Esophagus (tissue), 2 donors: ENCODE results near the gene SUSD5. TPM values are rescaled to one million over a fixed set of nuclear protein-coding genes. Genes with fewer than 3 reads are reported as not detected.

Experiments used
- H3K27ac ChIP-seq, 2 donors: one replicate each; pipeline ENCODE4 v1.5.1; 2013; ENCODE audit warnings: low read depth in 2 of 2, mild to moderate bottlenecking in 2 of 2, inconsistent platforms in 1 of 2, low read length in 1 of 2, moderate library complexity in 1 of 2
- H3K27me3 ChIP-seq, 2 donors: one replicate each; pipeline ENCODE4 v1.6.1; 2013; ENCODE audit warnings: low read length in 2 of 2, control low read depth in 1 of 2, mild to moderate bottlenecking in 1 of 2; ENCODE audit not compliant: insufficient read depth in 2 of 2, control insufficient read depth in 1 of 2
- H3K36me3 ChIP-seq, 2 donors: one replicate each; pipeline ENCODE4 v1.6.1; 2013; ENCODE audit warnings: low read length in 1 of 2; ENCODE audit not compliant: control insufficient read depth in 2 of 2, insufficient read depth in 2 of 2
- H3K4me1 ChIP-seq, 2 donors: one replicate each; pipeline ENCODE4 v1.6.1; 2013; ENCODE audit warnings: low read length in 1 of 2; ENCODE audit not compliant: control insufficient read depth in 2 of 2, insufficient read depth in 2 of 2
- H3K4me3 ChIP-seq, 2 donors: one replicate each; pipeline ENCODE4 v1.5.1; 2013; ENCODE audit warnings: low read length in 2 of 2, mild to moderate bottlenecking in 2 of 2, low read depth in 1 of 2, moderate library complexity in 1 of 2
- H3K9me3 ChIP-seq, 2 donors: one replicate each; pipeline ENCODE4 v1.6.1; 2013; ENCODE audit warnings: mild to moderate bottlenecking in 2 of 2, low read depth in 1 of 2, low read length in 1 of 2, moderate library complexity in 1 of 2; ENCODE audit not compliant: control insufficient read depth in 2 of 2, insufficient read depth in 1 of 2
- WGBS, 2 donors: extraction: QIAGEN DNeasy Blood & Tissue Kit; methylation state at CpG; one replicate each; pipeline ENCODE4 v1.1.7; 2013; 5-methylcytosine and 5-hydroxymethylcytosine counted together
- polyA plus RNA-seq, 2 donors: library from polyadenylated mRNA; stranded (reverse); fragments of 200-250 nt; gene quantifications; one replicate each; pipeline ENCODE4 v1.2.3, GENCODE V29; 2013
- donor health status: healthy with polysubstance abuse.
- donor health status: Bipolar disorder and iron deficiency.

SUSD5 gene
- polyA plus RNA-seq, 2 donors = 0.04 to 0.16 TPM

DNA sequence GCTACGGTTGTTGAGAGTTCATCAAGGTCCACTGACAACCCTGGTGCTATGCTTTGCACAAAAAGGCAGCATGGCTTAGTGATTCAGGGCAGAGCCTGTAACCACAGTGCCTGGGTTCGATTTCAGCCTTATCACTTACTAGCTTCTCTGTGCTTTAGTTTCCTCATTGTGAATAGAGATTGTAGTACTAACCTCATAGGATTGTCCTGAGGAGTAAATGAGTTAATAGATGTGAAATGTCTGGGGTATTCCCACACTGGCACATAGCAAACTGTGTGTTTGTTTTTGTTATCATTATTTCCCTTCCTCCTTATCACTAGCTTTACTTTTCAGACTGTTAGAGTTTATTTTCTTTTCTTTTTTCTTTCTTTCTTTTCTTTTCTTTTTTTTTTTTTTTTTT lies 88.5 kb downstream of the SUSD5 start:
- 73 to 74% methylated on average over 2 of the region's 2 CpGs for WGBS, 2 donors
- H3K27me3 ChIP-seq = no peaks in the 10 kb centered on the region
- peaks cover 4 to 11% of the 10 kb centered on the region in 2 donors for H3K36me3 ChIP-seq
- H3K27ac ChIP-seq = no peak overlapping the region
- no peak overlapping the region for H3K4me3 ChIP-seq
- H3K9me3 ChIP-seq = no peaks in the 10 kb centered on the region
- no peaks in the 10 kb centered on the region for H3K4me1 ChIP-seq

DNA sequence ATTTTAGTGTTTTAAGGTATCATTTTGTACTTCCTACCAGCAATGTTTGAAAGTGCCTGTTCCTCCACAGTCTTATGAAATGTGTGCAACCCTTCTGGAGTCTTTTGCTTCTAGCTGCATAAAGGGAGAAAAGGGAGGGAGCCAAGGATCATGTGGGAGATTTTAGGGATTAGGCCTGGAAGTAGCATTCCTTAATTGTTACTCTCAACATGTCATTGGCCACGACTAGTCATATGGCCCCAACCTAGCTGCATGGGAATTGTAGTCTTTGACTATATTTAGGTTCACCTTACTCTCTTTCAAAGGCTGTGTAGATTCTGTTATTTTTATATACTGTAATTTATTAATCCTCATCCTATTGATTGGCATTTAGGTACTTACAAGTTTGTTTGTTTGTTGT lies 89.9 kb downstream of the SUSD5 start:
- 37 to 71% methylated on average over 1 of the region's 1 CpG for WGBS, 2 donors
- Histone ChIP-seq H3K4me1 (no peaks in the 10 kb centered on the region), H3K27me3 (no peaks in the 10 kb centered on the region), H3K36me3 (peaks cover 8 to 9% of the 10 kb centered on the region in 2 donors), H3K27ac (no peak overlapping the region), H3K9me3 (no peaks in the 10 kb centered on the region), H3K4me3 (no peak overlapping the region)

DNA sequence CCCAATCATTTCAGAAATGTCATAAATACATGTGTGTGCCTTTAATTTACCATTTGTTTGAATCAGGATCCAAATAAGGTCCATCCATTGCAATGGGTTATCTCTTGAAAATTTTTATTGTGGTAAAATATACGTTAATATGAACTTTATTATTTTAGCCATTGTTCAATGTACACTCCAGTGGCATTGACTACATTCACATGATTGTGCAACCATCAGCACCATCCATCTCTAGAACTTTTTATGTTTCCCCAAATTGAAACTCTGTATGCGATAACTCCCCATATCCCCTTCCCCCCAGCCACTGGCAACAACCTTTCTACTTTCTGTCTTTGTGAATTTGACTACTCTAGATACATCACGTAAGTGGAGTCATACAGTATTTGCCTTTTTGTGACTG lies 92.8 kb downstream of the SUSD5 start:
- Histone ChIP-seq H3K4me1 (no peaks in the 10 kb centered on the region), H3K36me3 (peaks cover 8 to 13% of the 10 kb centered on the region in 2 donors), H3K27ac (no peak overlapping the region), H3K4me3 (no peak overlapping the region), H3K27me3 (no peaks in the 10 kb centered on the region), H3K9me3 (no peaks in the 10 kb centered on the region)
- 86 to 91% methylated on average over 3 of the region's 3 CpGs for WGBS, 2 donors

DNA sequence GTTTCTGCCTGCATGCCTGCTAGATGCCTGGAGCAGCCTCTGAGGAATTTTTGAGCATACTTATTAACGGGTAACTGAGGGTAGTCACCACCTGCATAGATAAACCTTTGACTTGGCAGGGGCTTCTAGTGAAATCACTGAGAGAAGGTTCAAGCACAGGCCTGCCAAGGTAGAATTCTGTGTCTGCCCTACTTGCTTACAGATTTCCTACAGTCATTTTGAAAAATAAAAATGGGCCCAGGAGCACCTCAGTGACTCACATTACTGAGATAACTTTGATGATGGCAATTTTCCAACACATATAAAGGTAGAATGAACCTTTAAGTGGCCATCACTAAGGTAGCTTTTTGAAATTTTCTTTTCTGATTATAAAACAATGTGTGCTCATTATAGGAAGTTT lies 94.0 kb downstream of the SUSD5 start:
- no peak overlapping the region for H3K27ac ChIP-seq
- no peaks in the 10 kb centered on the region for H3K4me1 ChIP-seq
- H3K27me3 ChIP-seq = no peaks in the 10 kb centered on the region
- peaks cover 5 to 13% of the 10 kb centered on the region in 2 donors for H3K36me3 ChIP-seq
- no peak overlapping the region for H3K4me3 ChIP-seq
- H3K9me3 ChIP-seq = no peaks in the 10 kb centered on the region
- WGBS, 2 donors = 31 to 48% methylated on average over 1 of the region's 1 CpG

DNA sequence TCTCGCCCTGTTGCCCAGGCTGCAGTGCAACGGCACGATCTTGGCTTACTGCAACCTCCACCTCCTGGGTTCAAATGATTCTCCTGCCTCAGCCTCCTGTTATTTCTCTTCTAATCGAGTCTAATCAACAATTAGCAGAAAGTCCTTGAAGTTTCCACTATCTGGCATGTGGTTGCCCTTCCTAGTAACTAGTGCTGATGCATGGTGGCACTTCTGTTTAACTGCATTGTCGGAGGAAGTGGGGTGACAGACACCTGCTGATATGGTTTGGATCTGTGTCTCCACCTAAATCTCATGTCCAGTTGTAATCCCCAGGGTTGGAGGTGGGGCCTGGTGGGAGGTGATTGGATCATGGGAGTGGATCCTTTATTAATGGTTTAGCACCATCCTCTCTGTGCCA lies 95.6 kb downstream of the SUSD5 start:
- Histone ChIP-seq H3K27ac (no peak overlapping the region), H3K4me1 (no peaks in the 10 kb centered on the region), H3K9me3 (no peaks in the 10 kb centered on the region), H3K36me3 (peaks cover 5 to 15% of the 10 kb centered on the region in 2 donors), H3K4me3 (no peak overlapping the region), H3K27me3 (no peaks in the 10 kb centered on the region)
- 91 to 95% methylated on average over 5 of the region's 5 CpGs for WGBS, 2 donors

DNA sequence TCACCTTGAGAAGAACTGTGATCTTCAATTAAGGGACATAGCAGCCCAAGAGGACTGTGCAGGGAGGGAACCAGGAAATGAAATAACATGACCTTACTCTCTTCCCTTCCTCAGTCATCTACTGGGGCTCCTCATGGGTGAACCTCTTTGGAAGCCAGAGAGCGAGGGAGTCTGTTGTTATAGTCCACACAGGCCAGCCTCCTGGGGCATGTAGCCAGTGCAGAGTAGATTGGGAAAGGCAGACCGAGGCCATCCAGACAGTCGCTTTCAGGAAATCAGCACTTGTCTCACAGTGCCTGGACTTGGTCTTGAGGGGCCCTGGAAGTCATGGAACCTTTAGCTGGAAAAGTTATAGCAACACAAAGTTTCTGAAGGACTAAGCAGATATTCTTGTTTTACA lies 98.7 kb downstream of the SUSD5 start:
- Histone ChIP-seq H3K36me3 (peaks cover 5 to 15% of the 10 kb centered on the region in 2 donors), H3K27ac (no peak overlapping the region), H3K9me3 (no peaks in the 10 kb centered on the region), H3K4me3 (no peak overlapping the region), H3K4me1 (no peaks in the 10 kb centered on the region), H3K27me3 (no peaks in the 10 kb centered on the region)
- 77 to 80% methylated on average over 3 of the region's 3 CpGs for WGBS, 2 donors

DNA sequence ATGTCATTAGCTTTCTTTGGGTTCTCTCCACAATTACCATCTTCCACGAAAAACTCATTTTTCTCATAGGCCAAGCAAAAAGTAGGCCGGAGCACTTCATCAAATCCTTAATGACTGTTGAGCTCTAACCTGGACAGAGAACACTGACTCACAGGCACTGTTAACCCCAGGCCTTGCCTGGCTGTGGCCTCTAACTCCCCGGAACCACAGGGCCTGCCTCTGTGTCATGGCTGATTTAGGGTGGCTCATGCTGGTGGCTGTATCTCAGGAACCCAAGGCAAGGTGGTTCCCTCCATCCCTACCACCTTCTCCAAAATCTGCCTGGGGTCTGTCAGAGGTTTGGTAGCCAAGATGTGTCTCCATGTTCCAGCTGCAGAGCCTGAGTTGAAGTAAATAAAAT lies 101.1 kb downstream of the SUSD5 start:
- Histone ChIP-seq H3K4me3 (no peak overlapping the region), H3K4me1 (no peaks in the 10 kb centered on the region), H3K9me3 (no peaks in the 10 kb centered on the region), H3K36me3 (peaks cover 0 to 9% of the 10 kb centered on the region in 2 donors), H3K27ac (no peak overlapping the region), H3K27me3 (no peaks in the 10 kb centered on the region)
- 86 to 91% methylated on average over 3 of the region's 3 CpGs for WGBS, 2 donors

DNA sequence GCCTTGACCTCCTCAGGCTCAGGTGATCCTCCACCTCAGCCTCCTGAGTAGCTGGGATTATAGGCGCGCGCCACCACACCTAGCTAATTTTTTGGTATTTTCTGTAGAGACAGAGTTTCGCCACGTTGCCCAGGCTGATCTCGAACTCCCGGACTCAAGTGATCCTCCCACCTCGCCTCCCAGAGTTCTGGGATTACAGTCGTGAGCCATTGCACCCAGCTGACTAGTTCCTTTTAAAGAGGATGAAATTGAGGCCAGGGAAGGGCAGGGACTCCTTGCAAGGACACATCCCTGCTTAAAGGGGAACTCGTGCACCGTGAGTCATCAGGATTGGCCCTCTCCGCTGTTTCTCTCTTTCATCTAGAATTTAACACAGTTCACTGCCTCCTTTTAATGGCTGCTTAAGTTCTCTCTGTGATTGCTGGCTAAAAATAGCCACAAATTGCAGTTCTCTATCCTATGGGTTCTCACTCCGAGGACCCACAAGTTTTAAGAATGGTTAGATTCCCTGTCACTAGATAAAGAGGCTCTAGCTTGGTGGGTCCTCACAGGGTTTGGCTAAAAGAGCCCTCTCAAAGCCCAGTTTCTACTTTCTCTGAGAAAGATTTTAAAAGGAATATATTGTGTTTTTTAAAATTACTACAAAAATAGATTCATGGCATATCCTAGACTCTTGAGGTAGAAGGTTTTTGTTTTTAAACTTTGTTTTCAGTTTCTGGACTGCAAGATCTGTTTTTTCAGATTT lies 103.4 kb downstream of the SUSD5 start:
- no peaks in the 10 kb centered on the region for H3K27me3 ChIP-seq
- peak overlapping the region; percentile 88 to 95 for H3K27ac ChIP-seq
- no peaks in the 10 kb centered on the region for H3K4me1 ChIP-seq
- peaks cover 0 to 3% of the 10 kb centered on the region in 2 donors for H3K36me3 ChIP-seq
- peak overlapping the region; percentile 10 to 52 for H3K4me3 ChIP-seq
- 25 to 35% methylated on average over 13 of the region's 13 CpGs for WGBS, 2 donors
- no peaks in the 10 kb centered on the region for H3K9me3 ChIP-seq

DNA sequence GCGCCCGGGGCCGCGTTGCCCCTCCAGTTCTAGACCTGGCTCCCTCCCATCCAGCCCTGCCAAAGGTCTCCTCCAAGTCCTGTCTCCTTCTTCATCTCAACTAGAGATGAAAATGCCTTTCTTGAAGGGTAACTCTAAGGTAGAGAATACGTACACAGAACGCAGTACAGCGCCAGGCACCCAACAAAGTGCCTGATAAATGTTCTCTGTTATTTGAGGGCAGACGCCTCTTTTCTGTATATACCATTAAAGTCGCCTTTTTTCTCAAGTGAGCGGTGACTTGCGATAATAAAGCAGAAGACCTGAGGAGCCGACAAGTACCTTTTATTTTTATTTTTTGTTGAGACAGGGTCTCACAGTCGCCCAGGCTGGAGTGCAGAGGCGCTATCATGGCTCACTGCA lies 104.0 kb downstream of the SUSD5 start:
- Histone ChIP-seq H3K36me3 (peaks cover 0 to 3% of the 10 kb centered on the region in 2 donors), H3K4me1 (no peaks in the 10 kb centered on the region), H3K27ac (peak overlapping the region; percentile 88 to 95), H3K9me3 (no peaks in the 10 kb centered on the region), H3K27me3 (no peaks in the 10 kb centered on the region), H3K4me3 (peak overlapping the region; percentile 52 to 79)
- WGBS, 2 donors = 31% methylated on average over 14 of the region's 14 CpGs
